SU-DHL-6 (cell line): ENCODE measurements around the gene PYGB.

Experiments
- H2AFZ ChIP-seq: fragments of 200-600 bp; sonication (generic); 2 replicates; pipeline ENCODE4 v1.6.1; 2014; ENCODE audit warnings: low read depth, mild to moderate bottlenecking, moderate library complexity, mixed read lengths, antibody characterized with exemption, low read length; ENCODE audit not compliant: severe bottlenecking
- H3F3A ChIP-seq: fragments of 200-600 bp; shearing (Covaris generic); 2 replicates; pipeline ENCODE4 v1.6.0; 2016; ENCODE audit warnings: antibody characterized with exemption, mild to moderate bottlenecking; ENCODE audit not compliant: insufficient read depth
- H3K27ac ChIP-seq: fragments of 200-600 bp; sonication (generic); 2 replicates; pipeline ENCODE4 v1.5.1; 2016; ENCODE audit warnings: low read depth, mild to moderate bottlenecking, low read length, moderate library complexity, mixed read lengths
- H3K27me3 ChIP-seq: fragments of 200-600 bp; sonication (generic), shearing (Covaris generic); 2 replicates; pipeline ENCODE4 v1.6.0; 2014; ENCODE audit warnings: mild to moderate bottlenecking, low read length
- H3K36me3 ChIP-seq: fragments of 200-600 bp; sonication (generic); 2 replicates; pipeline ENCODE4 v1.6.1; 2014; ENCODE audit warnings: mild to moderate bottlenecking, low read length, mixed read lengths
- H3K4me2 ChIP-seq: fragments of 300-600, 200-600 bp; shearing (Covaris generic), sonication (generic); 2 replicates; pipeline ENCODE4 v1.6.0; 2014; ENCODE audit warnings: low read length, low read depth, mild to moderate bottlenecking; ENCODE audit not compliant: poor library complexity, severe bottlenecking
- H3K4me3 ChIP-seq: fragments of 200-600 bp; sonication (generic); 2 replicates; pipeline ENCODE4 v1.5.1; 2014; ENCODE audit warnings: antibody characterized with exemption, low read length, mild to moderate bottlenecking, mixed read lengths; ENCODE audit not compliant: insufficient read depth, poor library complexity, severe bottlenecking
- H3K79me2 ChIP-seq: fragments of 200-600 bp; sonication (generic); 2 replicates; pipeline ENCODE4 v1.6.1; 2014; ENCODE audit warnings: mild to moderate bottlenecking, low read length, moderate library complexity; ENCODE audit not compliant: insufficient read depth
- H3K9ac ChIP-seq: fragments of 200-600 bp; sonication (generic); 2 replicates; pipeline ENCODE4 v1.7.0; 2014; ENCODE audit warnings: mild to moderate bottlenecking, low read length
- H3K9me2 ChIP-seq: fragments of 200-600 bp; sonication (generic); replicated peaks from 2 replicates; pipeline ENCODE4 v1.6.1; 2014; ENCODE audit warnings: low read length; ENCODE audit not compliant: insufficient read depth
- H3K9me3 ChIP-seq: fragments of 200-600 bp; sonication (generic); 2 replicates; pipeline ENCODE4 v1.6.1; 2014; ENCODE audit warnings: low read length, mixed read lengths; ENCODE audit not compliant: insufficient read depth
- H4K20me1 ChIP-seq: fragments of 200-600 bp; sonication (generic); 2 replicates; pipeline ENCODE4 v1.6.1; 2014; ENCODE audit warnings: low read depth, mild to moderate bottlenecking, antibody characterized with exemption, low read length, moderate library complexity, mixed read lengths
- EZH2phosphoT487 ChIP-seq: fragments of 200-600 bp; sonication (generic), shearing (Covaris generic); conservative IDR thresholded peaks from 2 replicates; pipeline ENCODE4 v1.6.1; 2018; ENCODE audit warnings: mild to moderate bottlenecking, antibody characterized with exemption, low read length, moderate library complexity, mixed read lengths
- TF ChIP-seq, protein P1 (sequence below): fragments of 200-600 bp; sonication (generic); IDR thresholded peaks from one replicate; pipeline ENCODE4 v1.5.1; 2017; ENCODE audit warnings: antibody characterized with exemption, mild to moderate bottlenecking, low read length, moderate library complexity; ENCODE audit not compliant: insufficient read depth, poor library complexity, severe bottlenecking

PYGB gene

DNA sequence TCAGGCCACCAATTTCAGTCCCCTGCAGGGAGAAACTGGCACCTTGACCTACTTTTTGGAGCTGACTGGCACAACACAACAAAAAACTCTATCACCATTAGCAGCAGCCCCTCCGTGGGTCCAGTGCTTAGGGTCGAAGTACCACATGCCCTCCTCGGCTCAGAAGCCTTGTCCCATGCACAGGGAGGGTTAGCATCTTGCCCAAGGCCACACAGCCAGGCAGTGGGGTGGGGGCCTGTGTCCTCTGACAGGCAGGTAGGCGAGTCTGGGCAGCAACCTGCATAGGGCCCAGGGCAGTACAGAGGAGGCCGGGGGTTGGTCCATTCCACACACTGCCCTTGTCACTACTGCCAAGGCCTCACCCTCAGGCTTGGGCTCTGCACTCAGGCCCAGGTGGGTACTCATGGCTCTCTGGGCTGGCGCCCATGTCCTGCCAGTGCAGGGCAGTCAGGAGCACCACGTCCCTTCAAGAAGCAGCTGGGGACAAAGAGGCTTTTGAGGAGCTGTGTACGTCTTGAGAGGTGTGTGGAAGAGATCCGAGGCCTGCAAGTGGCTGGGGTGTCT, 53.6 kb downstream of the PYGB start:
- H3K27ac ChIP-seq, result no peak overlapping the region
- no peak overlapping the region for H2AFZ ChIP-seq
- TF ChIP-seq EZH2phosphoT487, result no peak
- TF ChIP-seq, protein P1, sequence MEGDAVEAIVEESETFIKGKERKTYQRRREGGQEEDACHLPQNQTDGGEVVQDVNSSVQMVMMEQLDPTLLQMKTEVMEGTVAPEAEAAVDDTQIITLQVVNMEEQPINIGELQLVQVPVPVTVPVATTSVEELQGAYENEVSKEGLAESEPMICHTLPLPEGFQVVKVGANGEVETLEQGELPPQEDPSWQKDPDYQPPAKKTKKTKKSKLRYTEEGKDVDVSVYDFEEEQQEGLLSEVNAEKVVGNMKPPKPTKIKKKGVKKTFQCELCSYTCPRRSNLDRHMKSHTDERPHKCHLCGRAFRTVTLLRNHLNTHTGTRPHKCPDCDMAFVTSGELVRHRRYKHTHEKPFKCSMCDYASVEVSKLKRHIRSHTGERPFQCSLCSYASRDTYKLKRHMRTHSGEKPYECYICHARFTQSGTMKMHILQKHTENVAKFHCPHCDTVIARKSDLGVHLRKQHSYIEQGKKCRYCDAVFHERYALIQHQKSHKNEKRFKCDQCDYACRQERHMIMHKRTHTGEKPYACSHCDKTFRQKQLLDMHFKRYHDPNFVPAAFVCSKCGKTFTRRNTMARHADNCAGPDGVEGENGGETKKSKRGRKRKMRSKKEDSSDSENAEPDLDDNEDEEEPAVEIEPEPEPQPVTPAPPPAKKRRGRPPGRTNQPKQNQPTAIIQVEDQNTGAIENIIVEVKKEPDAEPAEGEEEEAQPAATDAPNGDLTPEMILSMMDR, result no peak
- H3F3A ChIP-seq, result no peaks in the 10 kb centered on the region
- no peak overlapping the region for H3K4me2 ChIP-seq
- H4K20me1 ChIP-seq, result no peaks in the 10 kb centered on the region
- H3K36me3 ChIP-seq, result no peaks in the 10 kb centered on the region
- H3K9me2 ChIP-seq, result no peaks in the 10 kb centered on the region
- no peaks in the 10 kb centered on the region for H3K79me2 ChIP-seq
- H3K9me3 ChIP-seq, result no peaks in the 10 kb centered on the region
- H3K9ac ChIP-seq, result no peak overlapping the region
- H3K27me3 ChIP-seq, result no peaks in the 10 kb centered on the region
- H3K4me3 ChIP-seq, result no peak overlapping the region

DNA sequence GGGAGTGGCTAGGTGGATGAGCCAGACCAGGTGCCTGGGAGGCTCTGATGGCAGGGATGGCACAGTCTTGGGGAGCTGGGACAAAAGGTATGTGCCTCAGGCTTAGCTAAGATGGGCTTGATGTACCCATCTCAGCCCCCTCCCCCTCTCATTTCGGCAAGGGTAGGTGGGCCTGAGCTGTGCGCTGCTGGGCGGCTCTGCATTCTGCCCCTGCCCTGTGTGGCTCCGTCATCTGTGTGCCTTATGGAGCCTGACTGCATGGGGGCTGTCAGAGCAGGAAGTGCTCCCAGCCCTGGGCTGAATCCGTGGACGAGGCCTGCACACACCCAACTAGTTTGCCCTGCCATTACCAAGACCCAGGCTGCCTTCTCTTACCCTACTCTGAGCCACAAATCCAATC, 54.7 kb downstream of the PYGB start:
- H3K27ac ChIP-seq, result no peak overlapping the region
- TF ChIP-seq, protein P1, result no peak
- no peak for TF ChIP-seq EZH2phosphoT487
- no peaks in the 10 kb centered on the region for H4K20me1 ChIP-seq
- no peak overlapping the region for H3K9ac ChIP-seq
- no peaks in the 10 kb centered on the region for H3K27me3 ChIP-seq
- H3K79me2 ChIP-seq, result no peaks in the 10 kb centered on the region
- no peaks in the 10 kb centered on the region for H3K9me3 ChIP-seq
- no peak overlapping the region for H2AFZ ChIP-seq
- no peaks in the 10 kb centered on the region for H3F3A ChIP-seq
- H3K9me2 ChIP-seq, result no peaks in the 10 kb centered on the region
- no peak overlapping the region for H3K4me3 ChIP-seq
- no peak overlapping the region for H3K4me2 ChIP-seq
- no peaks in the 10 kb centered on the region for H3K36me3 ChIP-seq

DNA sequence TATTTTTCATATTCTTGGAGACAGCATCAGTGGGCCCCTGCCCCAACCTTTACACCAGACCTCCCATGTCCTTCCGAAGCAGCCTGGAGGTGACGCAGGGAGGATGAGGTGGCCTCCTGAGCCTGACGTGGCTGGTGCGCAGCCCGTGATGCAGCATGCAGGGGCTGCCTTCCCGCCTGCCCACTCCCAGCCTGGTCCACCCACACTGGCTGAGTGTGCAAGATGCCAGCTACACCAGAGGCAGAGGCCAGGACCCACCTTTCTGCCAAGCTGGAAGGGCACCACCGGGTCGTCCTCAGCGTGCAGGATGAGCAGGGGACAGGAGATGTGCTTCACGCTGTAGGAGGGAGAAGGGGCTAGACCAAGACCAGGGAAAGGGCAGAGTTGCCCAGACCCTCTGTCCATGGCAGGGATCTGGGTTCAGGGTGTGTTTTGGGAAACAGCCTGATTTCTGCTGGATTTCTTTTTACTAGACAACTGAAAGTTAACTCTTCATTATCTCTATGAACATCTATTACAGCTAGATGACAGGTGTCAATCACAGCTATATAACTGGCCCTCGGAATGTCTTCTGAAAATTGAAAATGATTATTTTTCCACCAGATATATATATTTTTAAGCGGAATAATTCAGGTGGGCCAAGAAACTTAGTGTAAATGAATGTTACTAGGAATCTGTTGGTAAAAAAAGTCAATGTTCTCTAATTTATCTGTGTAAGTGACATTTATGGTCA, 55.6 kb downstream of the PYGB start:
- Histone ChIP-seq H3K27ac (no peak overlapping the region), H4K20me1 (no peaks in the 10 kb centered on the region), H3K4me2 (no peak overlapping the region), H3K4me3 (no peak overlapping the region), H3K9ac (no peak overlapping the region), H2AFZ (no peak overlapping the region), H3K27me3 (no peaks in the 10 kb centered on the region), H3K9me2 (no peaks in the 10 kb centered on the region), H3K79me2 (no peaks in the 10 kb centered on the region), H3K36me3 (no peaks in the 10 kb centered on the region), H3K9me3 (no peaks in the 10 kb centered on the region), H3F3A (no peaks in the 10 kb centered on the region)
- TF ChIP-seq EZH2phosphoT487, result no peak
- TF ChIP-seq, protein P1, result no peak
